Loucy (cell line): Measurements from ENCODE around the gene SLC16A6.
"Not testable (repeated sequence)": the region's sequence is repeated elsewhere in the genome, so short reads cannot be mapped to it uniquely, and the experiment has no call there.

ENCODE experiments used
- CTCF ChIP-seq: fragments of 200-600 bp; sonication (generic); conservative IDR thresholded peaks from 2 replicates; pipeline ENCODE4 v1.5.1; 2014; ENCODE audit warnings: mild to moderate bottlenecking, antibody characterized with exemption, low read length
- EZH2phosphoT487 ChIP-seq: fragments of 200-600 bp; IDR thresholded peaks from 2 replicates; pipeline ENCODE4 v1.6.1; 2018; ENCODE audit warnings: antibody characterized with exemption, mild to moderate bottlenecking, moderate library complexity, borderline replicate concordance

- TF ChIP-seq CTCF, EZH2phosphoT487: not testable (repeated sequence)
Measured at GRCh38 chr17:68220186-68220585, 70.7 kb downstream of the SLC16A6 start.
